Lower leg skin (tissue), 4 donors: ENCODE data around the gene GPSM1. TPM values are rescaled to one million over a fixed set of nuclear protein-coding genes. Genes with fewer than 3 reads are reported as not detected.
A peak's percentile ranks its signal among the peaks of the same experiment; 100 is the strongest.

Source experiments
- DNase-seq, 2 donors: peaks; one replicate each; pipeline ENCODE4 v3.0.0-alpha.2; 2019; ENCODE audit warnings: low spot score in 2 of 2
- H3K4me3 ChIP-seq: fragments of 200-600 bp; sonication (generic); 2 replicates; pipeline ENCODE4 v1.5.1; 2017; ENCODE audit warnings: mild to moderate bottlenecking, low read depth; ENCODE audit not compliant: poor library complexity, severe bottlenecking
- CTCF ChIP-seq, 3 donors: fragments of 450-650 bp; IDR thresholded peaks; one replicate each; pipeline ENCODE4 v1.5.1; 2016; ENCODE audit warnings: antibody characterized with exemption in 3 of 3, mild to moderate bottlenecking in 3 of 3, moderate library complexity in 2 of 3
- POLR2A ChIP-seq, 2 donors: fragments of 450-650 bp; IDR thresholded peaks; one replicate each; pipeline ENCODE4 v1.6.1; 2016 to 2017; ENCODE audit warnings: antibody characterized with exemption in 2 of 2, mild to moderate bottlenecking in 1 of 2, moderate library complexity in 1 of 2
- WGBS, 2 donors: methylation state at CpG; one replicate each; pipeline ENCODE4 v1.1.5; 2018; 5-methylcytosine and 5-hydroxymethylcytosine counted together
- intact Hi-C: fragments of 100-400 bp; cut with DNase I; formaldehyde crosslinking; loops from one replicate; pipeline ENCODE4 v1.15.0; 2023; ENCODE audit warnings: low total_unique reads
- total RNA-seq, 4 donors: library from RNA; depleted of rRNA; stranded (reverse); fragments of >200 nt; gene quantifications; one replicate each; pipeline ENCODE4 v1.1.0, GENCODE V29; 2016

Gene GPSM1
- total RNA-seq, 4 donors from 2014 or later, result 21.0 to 37.1 (median 28.1) TPM

GRCh38 chr9:136308702-136309053 lies 18.7 kb upstream of the GPSM1 start:
- DNase-seq, result no peak
- intact Hi-C loops, result no loop called here
- H3K4me3 ChIP-seq, result no peak overlapping the region
- TF ChIP-seq CTCF (IDR thresholded peaks at IDR 0.05), result no peak
- no peak for TF ChIP-seq POLR2A (IDR thresholded peaks at IDR 0.05)

- TF ChIP-seq POLR2A (IDR thresholded peaks at IDR 0.05) (no peak), CTCF (IDR thresholded peaks at IDR 0.05) (no peak)
- intact Hi-C loops, result no loop called here
- DNase-seq, result no peak
- no peak overlapping the region for H3K4me3 ChIP-seq
- 45 to 49% methylated on average over 17 to 18 of the region's 22 CpGs for WGBS, 2 donors
Observed at GRCh38 chr9:136309101-136309801, 18.1 kb upstream of the GPSM1 start.

GRCh38 chr9:136309806-136310220 lies 17.5 kb upstream of the GPSM1 start:
- 91 to 96% methylated on average over 5 of the region's 5 CpGs for WGBS, 2 donors
- intact Hi-C loops, result no loop called here
- TF ChIP-seq CTCF (IDR thresholded peaks at IDR 0.05) (peak in 1 of 3 donors; percentile 14), POLR2A (IDR thresholded peaks at IDR 0.05) (no peak)
- no peak for DNase-seq
- H3K4me3 ChIP-seq, result no peak overlapping the region

- no peak overlapping the region for H3K4me3 ChIP-seq
- DNase-seq, result no peak
- intact Hi-C loops, result no loop called here
- TF ChIP-seq POLR2A (IDR thresholded peaks at IDR 0.05), result no peak
- no peak for TF ChIP-seq CTCF (IDR thresholded peaks at IDR 0.05)
- 42 to 43% methylated on average over 18 to 25 of the region's 28 CpGs for WGBS, 2 donors
Observed at GRCh38 chr9:136310273-136311030, 16.9 kb upstream of the GPSM1 start.

- TF ChIP-seq CTCF (IDR thresholded peaks at IDR 0.05) (no peak), POLR2A (IDR thresholded peaks at IDR 0.05) (no peak)
- H3K4me3 ChIP-seq, result no peak overlapping the region
- intact Hi-C loops, result no loop called here
- WGBS, 2 donors, result 27 to 51% methylated on average over 10 to 15 of the region's 23 CpGs
- no peak for DNase-seq
Observed at GRCh38 chr9:136311051-136312008, 16.0 kb upstream of the GPSM1 start.
